Measurements from ENCODE around the gene FRMPD2. TPM values are rescaled to one million over a fixed set of nuclear protein-coding genes. Genes with fewer than 3 reads are reported as not detected.

The FRMPD2 gene
- total and polyA plus RNA-seq, 2 experiments from 2014 or later: not detected

DNA sequence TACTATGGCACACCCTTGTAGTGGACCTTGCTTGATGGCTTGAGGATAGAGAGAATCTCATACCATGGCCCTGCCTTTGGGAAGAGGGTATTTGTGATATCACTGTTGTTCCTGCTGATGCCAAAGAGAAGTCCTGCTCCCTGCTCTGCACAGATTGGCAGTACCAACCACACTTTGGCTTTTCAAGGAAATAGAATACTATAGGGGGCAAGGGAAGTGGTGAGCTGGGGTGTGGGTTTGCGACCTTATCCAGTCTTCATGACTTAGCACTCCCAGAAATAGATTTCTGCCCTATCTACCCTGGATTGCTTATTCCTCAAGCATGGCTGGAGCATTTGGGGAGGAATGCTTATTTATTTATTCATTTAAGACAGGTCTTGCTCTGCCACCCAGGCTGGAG lies 25.2 kb upstream of the FRMPD2 start:
- Histone ChIP-seq H3K4me3 (no peak overlapping the region), H3K27ac (no peak overlapping the region), H3K79me2 (ENCODE audit: insufficient read depth) (no peaks in the 10 kb centered on the region), H4K20me1 (ENCODE audit: insufficient read depth) (no peaks in the 10 kb centered on the region), H3K4me1 (ENCODE audit: insufficient read depth) (no peaks in the 10 kb centered on the region), H3K4me2 (ENCODE audit: unreplicated experiment) (no peak overlapping the region), H3K27me3 (replicated peaks; ENCODE audit: insufficient read depth) (peaks cover 24% of the 10 kb centered on the region), H3K9me3 (ENCODE audit: low read depth) (no peaks in the 10 kb centered on the region), H2AFZ (no peak overlapping the region), H3F3A (ENCODE audit: insufficient read depth) (no peaks in the 10 kb centered on the region), H3K9ac (no peak overlapping the region), H3K36me3 (ENCODE audit: low read depth) (no peaks in the 10 kb centered on the region), H3K9me2 (ENCODE audit: insufficient read depth) (no peaks in the 10 kb centered on the region)
- in situ Hi-C loops (cut with MboI): no loop called here
- no peak for DNase-seq
- no peak for TF ChIP-seq EZH2 (IDR thresholded peaks at IDR 0.05; ENCODE audit: insufficient read depth, poor library complexity, severe bottlenecking)
- no peak for TF ChIP-seq EZH2phosphoT487 (IDR thresholded peaks at IDR 0.05; ENCODE audit: insufficient read depth, low read depth)
- WGBS, 2 experiments (ENCODE audit: low coverage in 1 of 2, low lambda C conversion rate in 2 of 2, missing lambda C conversion rate in 2 of 2): 29 to 52% methylated on average over 1 of the region's 1 CpG

DNA sequence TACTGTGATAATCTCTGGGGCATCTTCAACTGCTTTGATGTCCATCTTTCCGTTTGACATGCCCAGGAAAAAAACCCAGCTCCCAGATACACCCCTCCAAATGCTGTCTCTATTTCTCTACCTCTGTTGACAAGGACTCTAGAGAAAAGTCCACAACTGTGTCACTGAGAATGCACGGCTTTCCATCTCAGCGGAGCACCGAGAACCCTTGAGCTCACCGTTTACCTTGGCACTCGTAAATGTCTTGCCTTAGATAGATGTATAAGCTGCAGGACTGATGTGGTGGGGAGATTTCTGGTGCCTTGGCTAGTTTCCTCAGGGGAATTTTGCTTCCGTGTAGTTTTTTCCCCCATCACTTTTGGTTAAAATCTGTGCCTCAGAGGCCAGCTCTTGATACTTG lies 24.6 kb upstream of the FRMPD2 start:
- Histone ChIP-seq H3K4me3 (no peak overlapping the region), H3K36me3 (ENCODE audit: low read depth) (no peaks in the 10 kb centered on the region), H2AFZ (no peak overlapping the region), H4K20me1 (ENCODE audit: insufficient read depth) (no peaks in the 10 kb centered on the region), H3K27me3 (replicated peaks; ENCODE audit: insufficient read depth) (peaks cover 27% of the 10 kb centered on the region), H3K27ac (no peak overlapping the region), H3K4me1 (ENCODE audit: insufficient read depth) (no peaks in the 10 kb centered on the region), H3K9me3 (ENCODE audit: low read depth) (no peaks in the 10 kb centered on the region), H3K79me2 (ENCODE audit: insufficient read depth) (no peaks in the 10 kb centered on the region), H3F3A (ENCODE audit: insufficient read depth) (no peaks in the 10 kb centered on the region), H3K9me2 (ENCODE audit: insufficient read depth) (no peaks in the 10 kb centered on the region), H3K4me2 (ENCODE audit: unreplicated experiment) (no peak overlapping the region), H3K9ac (no peak overlapping the region)
- WGBS, 2 experiments (ENCODE audit: low coverage in 1 of 2, low lambda C conversion rate in 2 of 2, missing lambda C conversion rate in 2 of 2): 65 to 66% methylated on average over 7 of the region's 7 CpGs
- no peak for DNase-seq
- TF ChIP-seq EZH2phosphoT487 (IDR thresholded peaks at IDR 0.05; ENCODE audit: insufficient read depth, low read depth) (no peak), EZH2 (IDR thresholded peaks at IDR 0.05; ENCODE audit: insufficient read depth, poor library complexity, severe bottlenecking) (no peak)
- in situ Hi-C loops (cut with MboI): no loop called here

DNA sequence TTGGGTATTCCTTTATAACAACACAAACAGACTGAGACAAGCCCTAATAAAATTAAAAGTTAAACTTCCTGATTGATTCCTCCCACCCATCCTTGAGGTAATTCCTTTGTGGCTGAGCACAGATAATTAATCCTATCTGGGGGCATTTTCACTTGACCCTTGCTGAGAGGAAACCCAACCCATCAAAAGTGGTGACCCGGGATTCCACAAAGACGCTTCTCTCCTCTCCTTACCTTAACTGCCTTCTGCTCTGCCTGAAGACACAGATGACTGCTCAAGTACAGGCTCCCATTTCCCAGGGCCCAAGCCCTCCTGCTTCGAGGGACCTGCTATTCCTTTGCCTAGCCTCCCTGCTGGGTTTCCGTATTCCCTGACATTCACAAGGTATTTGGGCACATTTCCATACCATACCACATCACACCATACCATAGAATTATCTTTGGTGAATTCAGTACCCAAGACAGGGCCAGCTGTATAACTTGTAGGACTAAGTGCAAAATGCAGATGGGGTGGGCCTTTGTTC lies 22.1 kb upstream of the FRMPD2 start:
- Histone ChIP-seq H3K36me3 (ENCODE audit: low read depth) (no peaks in the 10 kb centered on the region), H3K27ac (no peak overlapping the region), H4K20me1 (ENCODE audit: insufficient read depth) (no peaks in the 10 kb centered on the region), H2AFZ (no peak overlapping the region), H3K27me3 (replicated peaks; ENCODE audit: insufficient read depth) (peaks cover 36% of the 10 kb centered on the region), H3K79me2 (ENCODE audit: insufficient read depth) (no peaks in the 10 kb centered on the region), H3K4me2 (ENCODE audit: unreplicated experiment) (no peak overlapping the region), H3K4me3 (no peak overlapping the region), H3K9me3 (ENCODE audit: low read depth) (no peaks in the 10 kb centered on the region), H3K9me2 (ENCODE audit: insufficient read depth) (no peaks in the 10 kb centered on the region), H3K4me1 (ENCODE audit: insufficient read depth) (no peaks in the 10 kb centered on the region), H3K9ac (no peak overlapping the region), H3F3A (ENCODE audit: insufficient read depth) (no peaks in the 10 kb centered on the region)
- in situ Hi-C loops (cut with MboI): no loop called here
- TF ChIP-seq EZH2phosphoT487 (IDR thresholded peaks at IDR 0.05; ENCODE audit: insufficient read depth, low read depth): no peak
- no peak for TF ChIP-seq EZH2 (IDR thresholded peaks at IDR 0.05; ENCODE audit: insufficient read depth, poor library complexity, severe bottlenecking)
- DNase-seq: no peak
- 28 to 37% methylated on average over 4 of the region's 4 CpGs for WGBS, 2 experiments (ENCODE audit: low coverage in 1 of 2, low lambda C conversion rate in 2 of 2, missing lambda C conversion rate in 2 of 2)

DNA sequence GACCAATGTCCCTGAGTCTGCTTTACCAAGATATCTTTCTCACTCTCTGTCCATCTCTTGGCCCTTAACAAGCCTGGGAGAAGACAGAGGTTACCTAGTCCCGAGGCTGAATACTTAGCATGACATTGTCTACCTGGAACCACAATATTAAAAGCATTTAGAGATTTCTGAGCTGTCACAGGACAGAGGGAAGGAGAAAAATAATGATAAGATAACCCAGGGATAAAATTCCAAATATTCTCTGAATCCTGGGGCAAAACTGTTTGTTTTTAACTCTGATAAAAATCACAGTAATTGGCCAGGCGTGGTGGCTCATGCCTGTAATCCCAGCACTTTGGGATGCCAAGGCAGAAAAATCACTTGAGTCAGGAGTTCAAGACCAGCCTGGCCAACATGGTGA lies 19.9 kb upstream of the FRMPD2 start:
- peaks cover 22% of the 10 kb centered on the region for H3K27me3 ChIP-seq (replicated peaks; ENCODE audit: insufficient read depth)
- H3K4me1 ChIP-seq (ENCODE audit: insufficient read depth): no peaks in the 10 kb centered on the region
- no peaks in the 10 kb centered on the region for H3K79me2 ChIP-seq (ENCODE audit: insufficient read depth)
- H3K9me3 ChIP-seq (ENCODE audit: low read depth): no peaks in the 10 kb centered on the region
- no peak overlapping the region for H3K27ac ChIP-seq
- no peak overlapping the region for H3K4me2 ChIP-seq (ENCODE audit: unreplicated experiment)
- 32 to 33% methylated on average over 2 of the region's 2 CpGs for WGBS, 2 experiments (ENCODE audit: low coverage in 1 of 2, low lambda C conversion rate in 2 of 2, missing lambda C conversion rate in 2 of 2)
- H3K4me3 ChIP-seq: no peak overlapping the region
- H3K36me3 ChIP-seq (ENCODE audit: low read depth): no peaks in the 10 kb centered on the region
- no peak overlapping the region for H2AFZ ChIP-seq
- no peaks in the 10 kb centered on the region for H3K9me2 ChIP-seq (ENCODE audit: insufficient read depth)
- in situ Hi-C loops (cut with MboI): no loop called here
- H3K9ac ChIP-seq: no peak overlapping the region
- no peaks in the 10 kb centered on the region for H4K20me1 ChIP-seq (ENCODE audit: insufficient read depth)
- DNase-seq: no peak
- no peaks in the 10 kb centered on the region for H3F3A ChIP-seq (ENCODE audit: insufficient read depth)
- TF ChIP-seq EZH2 (IDR thresholded peaks at IDR 0.05; ENCODE audit: insufficient read depth, poor library complexity, severe bottlenecking): no peak
- TF ChIP-seq EZH2phosphoT487 (IDR thresholded peaks at IDR 0.05; ENCODE audit: insufficient read depth, low read depth): no peak

DNA sequence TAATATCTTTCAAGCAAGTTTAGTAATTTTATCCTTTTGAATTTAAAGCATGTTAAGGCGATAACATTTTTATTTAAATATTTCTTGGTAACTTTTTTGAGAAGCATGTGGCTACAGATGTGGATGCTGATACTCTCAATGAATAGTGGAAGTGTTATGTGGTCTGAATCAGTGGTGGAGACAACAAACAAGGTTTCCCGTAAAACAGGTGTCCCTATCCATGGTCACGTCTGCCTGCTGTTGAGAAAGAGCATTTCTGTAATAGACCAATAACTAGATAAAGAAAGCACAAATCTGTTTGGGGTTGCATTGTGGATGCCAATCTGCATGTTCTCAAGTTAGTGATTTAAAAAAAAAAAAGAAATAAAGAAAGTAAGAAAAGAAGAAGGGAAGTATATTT lies 18.1 kb upstream of the FRMPD2 start:
- no peak overlapping the region for H3K4me2 ChIP-seq (ENCODE audit: unreplicated experiment)
- H3F3A ChIP-seq (ENCODE audit: insufficient read depth): no peaks in the 10 kb centered on the region
- peaks cover 12% of the 10 kb centered on the region for H3K27me3 ChIP-seq (replicated peaks; ENCODE audit: insufficient read depth)
- H3K4me1 ChIP-seq (ENCODE audit: insufficient read depth): no peaks in the 10 kb centered on the region
- DNase-seq: no peak
- no peak overlapping the region for H3K9ac ChIP-seq
- H3K27ac ChIP-seq: no peak overlapping the region
- no peak overlapping the region for H2AFZ ChIP-seq
- no peaks in the 10 kb centered on the region for H3K9me3 ChIP-seq (ENCODE audit: low read depth)
- no peaks in the 10 kb centered on the region for H3K36me3 ChIP-seq (ENCODE audit: low read depth)
- in situ Hi-C loops (cut with MboI): no loop called here
- H3K9me2 ChIP-seq (ENCODE audit: insufficient read depth): no peaks in the 10 kb centered on the region
- no peaks in the 10 kb centered on the region for H3K79me2 ChIP-seq (ENCODE audit: insufficient read depth)
- no peak overlapping the region for H3K4me3 ChIP-seq
- H4K20me1 ChIP-seq (ENCODE audit: insufficient read depth): no peaks in the 10 kb centered on the region
- no peak for TF ChIP-seq EZH2 (IDR thresholded peaks at IDR 0.05; ENCODE audit: insufficient read depth, poor library complexity, severe bottlenecking)
- no peak for TF ChIP-seq EZH2phosphoT487 (IDR thresholded peaks at IDR 0.05; ENCODE audit: insufficient read depth, low read depth)
- WGBS, 2 experiments (ENCODE audit: low coverage in 1 of 2, low lambda C conversion rate in 2 of 2, missing lambda C conversion rate in 2 of 2): 81 to 86% methylated on average over 3 of the region's 3 CpGs
